HEK293 (cell line): ENCODE measurements around the gene RNF41.

ENCODE experiments used
- CTCF ChIA-PET: fragments of 350-600 bp; formaldehyde crosslinking; extraction: SDS; loops from one replicate; lab custom pipeline; 2021; ENCODE audit warnings: antibody characterized with exemption; lab: Yijun Ruan, JAX
- POLR2A ChIA-PET: fragments of 300-600 bp; formaldehyde crosslinking; extraction: SDS; loops from one replicate; lab custom pipeline; 2020; ENCODE audit warnings: antibody characterized with exemption, inconsistent platforms; lab: Yijun Ruan, JAX
- H3K27ac ChIP-seq: fragments of 200-500 bp; sonication (Bioruptor generic); 2 replicates; pipeline ENCODE4 v1.5.1; 2014; ENCODE audit warnings: low read depth, low read length, control low read depth, inconsistent platforms; ENCODE audit errors: extremely low read depth
- H3K36me3 ChIP-seq, 2 experiments: fragments of 200-500 bp in 1 of 2; sonication (Bioruptor generic) in 1 of 2; 1 replicate in 1 of 2; 2 replicates in 1 of 2; pipeline ENCODE4 v1.5.1; 2014 to 2017; ENCODE audit warnings: inconsistent platforms in 2 of 2, low read length in 2 of 2; ENCODE audit not compliant: control insufficient read depth in 2 of 2, insufficient read depth in 1 of 2
- H3K4me1 ChIP-seq: fragments of 200-500 bp; sonication (Bioruptor generic); 2 replicates; pipeline ENCODE4 v1.5.1; 2014; ENCODE audit warnings: mild to moderate bottlenecking, low read length, inconsistent platforms; ENCODE audit not compliant: control insufficient read depth, insufficient read depth
- H3K4me3 ChIP-seq: 2 replicates; pipeline ENCODE4 v1.5.1; 2011; ENCODE audit warnings: low read depth, mild to moderate bottlenecking, control low read depth, low read length, moderate library complexity
- H3K9me3 ChIP-seq: fragments of 200-500 bp; sonication (Bioruptor generic); 2 replicates; pipeline ENCODE4 v1.5.1; 2014; ENCODE audit warnings: low read depth, low read length, inconsistent platforms; ENCODE audit not compliant: control insufficient read depth, insufficient read depth
- FEZF1 ChIP-seq: fragments of 450-650 bp; formaldehyde crosslinking; IDR thresholded peaks from 2 replicates; pipeline ENCODE4 v1.5.1; 2016; ENCODE audit warnings: missing biosample characterization, missing genetic modification characterization
- OSR2 ChIP-seq: fragments of 450-650 bp; formaldehyde crosslinking; IDR thresholded peaks from 2 replicates; pipeline ENCODE4 v1.5.1; 2016; ENCODE audit warnings: missing biosample characterization, missing genetic modification characterization
- TCF7L2 ChIP-seq: IDR thresholded peaks from 2 replicates; pipeline ENCODE4 v1.6.1; 2011; ENCODE audit warnings: low read depth, mild to moderate bottlenecking, inconsistent platforms, low read length, moderate library complexity, borderline replicate concordance
- ZBTB7A ChIP-seq: fragments of 450-650 bp; formaldehyde crosslinking; IDR thresholded peaks from 2 replicates; pipeline ENCODE4 v1.5.1; 2016; ENCODE audit warnings: low read depth, missing biosample characterization, missing genetic modification characterization
- ZFHX2 ChIP-seq: fragments of 450-650 bp; formaldehyde crosslinking; conservative IDR thresholded peaks from 2 replicates; pipeline ENCODE4 v1.5.1; 2016; ENCODE audit warnings: missing biosample characterization, missing genetic modification characterization
- ZFP41 ChIP-seq: fragments of 450-650 bp; formaldehyde crosslinking; IDR thresholded peaks from 2 replicates; pipeline ENCODE4 v1.5.1; 2016; ENCODE audit warnings: missing biosample characterization, missing genetic modification characterization, borderline replicate concordance
- ZNF10 ChIP-seq: fragments of 450-650 bp; formaldehyde crosslinking; IDR thresholded peaks from 2 replicates; pipeline ENCODE4 v1.5.1; 2017; ENCODE audit warnings: missing biosample characterization, missing genetic modification characterization
- ZNF112 ChIP-seq: fragments of 450-650 bp; formaldehyde crosslinking; IDR thresholded peaks from 2 replicates; pipeline ENCODE4 v1.5.0; 2017; ENCODE audit warnings: missing biosample characterization, missing genetic modification characterization
- ZNF146 ChIP-seq: fragments of 450-650 bp; formaldehyde crosslinking; IDR thresholded peaks from 2 replicates; pipeline ENCODE4 v1.5.1; 2016; ENCODE audit warnings: missing biosample characterization, missing genetic modification characterization
- ZNF148 ChIP-seq: fragments of 450-650 bp; formaldehyde crosslinking; IDR thresholded peaks from 2 replicates; pipeline ENCODE4 v1.5.0; 2017; ENCODE audit warnings: missing biosample characterization, missing genetic modification characterization, borderline replicate concordance
- ZNF26 ChIP-seq: fragments of 450-650 bp; formaldehyde crosslinking; IDR thresholded peaks from 2 replicates; pipeline ENCODE4 v1.5.1; 2016; ENCODE audit warnings: missing biosample characterization, missing genetic modification characterization
- ZNF311 ChIP-seq: fragments of 450-650 bp; formaldehyde crosslinking; IDR thresholded peaks from 2 replicates; pipeline ENCODE4 v1.5.1; 2017; ENCODE audit warnings: missing biosample characterization, missing genetic modification characterization, borderline replicate concordance
- ZNF394 ChIP-seq: fragments of 450-650 bp; formaldehyde crosslinking; IDR thresholded peaks from 2 replicates; pipeline ENCODE4 v1.5.1; 2016; ENCODE audit warnings: missing biosample characterization, missing genetic modification characterization, mild to moderate bottlenecking, moderate library complexity, borderline replicate concordance
- ZNF423 ChIP-seq: fragments of 450-650 bp; formaldehyde crosslinking; IDR thresholded peaks from 2 replicates; pipeline ENCODE4 v1.5.1; 2016; ENCODE audit warnings: missing biosample characterization, missing genetic modification characterization
- ZNF473 ChIP-seq: fragments of 450-650 bp; formaldehyde crosslinking; IDR thresholded peaks from 2 replicates; pipeline ENCODE4 v1.5.1; 2017; ENCODE audit warnings: missing biosample characterization, missing genetic modification characterization
- ZNF529 ChIP-seq: fragments of 450-650 bp; formaldehyde crosslinking; IDR thresholded peaks from 2 replicates; pipeline ENCODE4 v1.5.1; 2017; ENCODE audit warnings: missing genetic modification characterization, missing biosample characterization; ENCODE audit not compliant: insufficient replicate concordance
- ZNF645 ChIP-seq: fragments of 450-650 bp; formaldehyde crosslinking; IDR thresholded peaks from 2 replicates; pipeline ENCODE4; 2016; ENCODE audit warnings: missing biosample characterization, missing genetic modification characterization
- ZNF701 ChIP-seq: fragments of 450-650 bp; formaldehyde crosslinking; IDR thresholded peaks from 2 replicates; pipeline ENCODE4 v1.5.1; 2016; ENCODE audit warnings: missing biosample characterization, missing genetic modification characterization
- ZXDB ChIP-seq: fragments of 450-650 bp; formaldehyde crosslinking; IDR thresholded peaks from 2 replicates; pipeline ENCODE4 v1.5.1; 2016; ENCODE audit warnings: missing biosample characterization, missing genetic modification characterization
- TF ChIP-seq, protein P1 (sequence below): fragments of 450-650 bp; IDR thresholded peaks from 2 replicates; pipeline ENCODE4 v1.5.1; 2018; ENCODE audit warnings: missing biosample characterization, missing genetic modification characterization
- TF ChIP-seq, protein P2 (sequence below): fragments of 450-650 bp; formaldehyde crosslinking; IDR thresholded peaks from 2 replicates; pipeline ENCODE4 v1.5.1; 2016; ENCODE audit warnings: missing biosample characterization, missing genetic modification characterization
- TF ChIP-seq, protein P3 (sequence below): fragments of 450-650 bp; formaldehyde crosslinking; IDR thresholded peaks from 2 replicates; pipeline ENCODE4 v1.5.1; 2017; ENCODE audit warnings: missing biosample characterization, missing genetic modification characterization
- TF ChIP-seq, protein P4 (sequence below): fragments of 450-650 bp; formaldehyde crosslinking; IDR thresholded peaks from 2 replicates; pipeline ENCODE4 v1.5.1; 2016; ENCODE audit warnings: missing biosample characterization, missing genetic modification characterization

Gene RNF41

DNA sequence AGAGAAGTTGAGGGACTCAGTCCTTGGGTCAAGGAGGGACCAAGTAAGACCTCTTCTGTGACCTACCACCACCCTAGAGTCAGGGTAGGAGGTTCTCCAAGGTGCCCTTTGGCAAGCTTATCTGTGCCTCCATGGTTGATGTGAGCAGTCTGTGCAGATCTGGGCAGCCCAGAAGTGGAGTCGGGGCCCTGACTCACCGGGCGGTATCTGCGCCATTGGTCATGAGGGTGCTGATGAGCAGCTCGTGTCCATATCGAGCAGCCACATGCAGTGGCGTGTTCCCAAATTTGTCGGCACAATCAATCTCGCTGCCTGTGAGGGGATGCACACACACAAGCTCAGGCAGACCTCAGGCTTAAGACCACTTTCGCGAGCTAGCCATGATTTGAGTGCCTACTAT, 31.4 kb upstream of the RNF41 start (continued):
- TF ChIP-seq, protein P1, sequence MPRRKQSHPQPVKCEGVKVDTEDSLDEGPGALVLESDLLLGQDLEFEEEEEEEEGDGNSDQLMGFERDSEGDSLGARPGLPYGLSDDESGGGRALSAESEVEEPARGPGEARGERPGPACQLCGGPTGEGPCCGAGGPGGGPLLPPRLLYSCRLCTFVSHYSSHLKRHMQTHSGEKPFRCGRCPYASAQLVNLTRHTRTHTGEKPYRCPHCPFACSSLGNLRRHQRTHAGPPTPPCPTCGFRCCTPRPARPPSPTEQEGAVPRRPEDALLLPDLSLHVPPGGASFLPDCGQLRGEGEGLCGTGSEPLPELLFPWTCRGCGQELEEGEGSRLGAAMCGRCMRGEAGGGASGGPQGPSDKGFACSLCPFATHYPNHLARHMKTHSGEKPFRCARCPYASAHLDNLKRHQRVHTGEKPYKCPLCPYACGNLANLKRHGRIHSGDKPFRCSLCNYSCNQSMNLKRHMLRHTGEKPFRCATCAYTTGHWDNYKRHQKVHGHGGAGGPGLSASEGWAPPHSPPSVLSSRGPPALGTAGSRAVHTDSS = no peak
- TF ChIP-seq TCF7L2 (no peak), FEZF1 (tag by site-specific recombination) (no peak), ZNF394 (tag by site-specific recombination) (no peak), ZNF26 (tag by site-specific recombination) (no peak), ZNF701 (no peak), ZNF10 (no peak), ZNF146 (tag by site-specific recombination) (no peak), ZNF645 (no peak), ZBTB7A (tag by site-specific recombination) (no peak), ZXDB (tag by site-specific recombination) (no peak), ZNF423 (no peak), ZFHX2 (tag by site-specific recombination) (no peak)
- TF ChIP-seq, protein P2, sequence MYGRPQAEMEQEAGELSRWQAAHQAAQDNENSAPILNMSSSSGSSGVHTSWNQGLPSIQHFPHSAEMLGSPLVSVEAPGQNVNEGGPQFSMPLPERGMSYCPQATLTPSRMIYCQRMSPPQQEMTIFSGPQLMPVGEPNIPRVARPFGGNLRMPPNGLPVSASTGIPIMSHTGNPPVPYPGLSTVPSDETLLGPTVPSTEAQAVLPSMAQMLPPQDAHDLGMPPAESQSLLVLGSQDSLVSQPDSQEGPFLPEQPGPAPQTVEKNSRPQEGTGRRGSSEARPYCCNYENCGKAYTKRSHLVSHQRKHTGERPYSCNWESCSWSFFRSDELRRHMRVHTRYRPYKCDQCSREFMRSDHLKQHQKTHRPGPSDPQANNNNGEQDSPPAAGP (tag by site-specific recombination) = no peak
- TF ChIP-seq, protein P3, sequence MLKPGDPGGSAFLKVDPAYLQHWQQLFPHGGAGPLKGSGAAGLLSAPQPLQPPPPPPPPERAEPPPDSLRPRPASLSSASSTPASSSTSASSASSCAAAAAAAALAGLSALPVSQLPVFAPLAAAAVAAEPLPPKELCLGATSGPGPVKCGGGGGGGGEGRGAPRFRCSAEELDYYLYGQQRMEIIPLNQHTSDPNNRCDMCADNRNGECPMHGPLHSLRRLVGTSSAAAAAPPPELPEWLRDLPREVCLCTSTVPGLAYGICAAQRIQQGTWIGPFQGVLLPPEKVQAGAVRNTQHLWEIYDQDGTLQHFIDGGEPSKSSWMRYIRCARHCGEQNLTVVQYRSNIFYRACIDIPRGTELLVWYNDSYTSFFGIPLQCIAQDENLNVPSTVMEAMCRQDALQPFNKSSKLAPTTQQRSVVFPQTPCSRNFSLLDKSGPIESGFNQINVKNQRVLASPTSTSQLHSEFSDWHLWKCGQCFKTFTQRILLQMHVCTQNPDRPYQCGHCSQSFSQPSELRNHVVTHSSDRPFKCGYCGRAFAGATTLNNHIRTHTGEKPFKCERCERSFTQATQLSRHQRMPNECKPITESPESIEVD = no peak

DNA sequence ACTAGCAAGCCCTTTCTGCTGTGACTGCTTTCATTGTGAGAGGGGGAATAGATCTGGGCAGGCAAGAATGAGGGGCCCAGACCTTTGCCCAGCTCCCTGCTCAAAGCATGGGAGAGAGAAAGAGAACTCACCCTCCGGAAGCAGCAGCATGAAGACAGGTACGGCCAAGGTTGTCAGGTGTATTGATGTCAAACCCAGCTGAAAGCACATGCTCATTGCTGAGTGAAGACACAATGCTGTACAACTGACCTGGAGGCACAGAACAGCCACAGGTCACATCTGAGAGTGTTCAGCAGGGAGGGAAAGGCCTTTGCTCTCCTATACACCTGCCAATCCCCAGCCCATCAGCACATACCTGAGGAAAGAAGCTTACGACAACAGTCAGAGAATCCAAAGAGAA, 30.9 kb upstream of the RNF41 start:
- CTCF ChIA-PET = interaction anchor here (0.6 to 1.4 kb wide), 4 partner anchors 14 to 223 kb away, joined by 3 to 5 read pairs (median 4); partner anchors contain the start of genes COQ10A and SPRYD4
- Histone ChIP-seq H3K4me3 (no peak overlapping the region), H3K36me3 (peaks cover 54 to 86% of the 10 kb centered on the region in 2 experiments), H3K4me1 (peaks cover 9% of the 10 kb centered on the region), H3K27ac (no peak overlapping the region), H3K9me3 (no peaks in the 10 kb centered on the region)
- POLR2A ChIA-PET = no interaction called here
- TF ChIP-seq ZNF529 (tag by site-specific recombination) (no peak), ZNF112 (tag by site-specific recombination) (no peak), ZNF473 (tag by site-specific recombination) (no peak), ZNF148 (tag by site-specific recombination) (no peak), ZFP41 (tag by site-specific recombination) (no peak), OSR2 (tag by site-specific recombination) (no peak), ZNF311 (tag by site-specific recombination) (no peak)
- TF ChIP-seq, protein P4, sequence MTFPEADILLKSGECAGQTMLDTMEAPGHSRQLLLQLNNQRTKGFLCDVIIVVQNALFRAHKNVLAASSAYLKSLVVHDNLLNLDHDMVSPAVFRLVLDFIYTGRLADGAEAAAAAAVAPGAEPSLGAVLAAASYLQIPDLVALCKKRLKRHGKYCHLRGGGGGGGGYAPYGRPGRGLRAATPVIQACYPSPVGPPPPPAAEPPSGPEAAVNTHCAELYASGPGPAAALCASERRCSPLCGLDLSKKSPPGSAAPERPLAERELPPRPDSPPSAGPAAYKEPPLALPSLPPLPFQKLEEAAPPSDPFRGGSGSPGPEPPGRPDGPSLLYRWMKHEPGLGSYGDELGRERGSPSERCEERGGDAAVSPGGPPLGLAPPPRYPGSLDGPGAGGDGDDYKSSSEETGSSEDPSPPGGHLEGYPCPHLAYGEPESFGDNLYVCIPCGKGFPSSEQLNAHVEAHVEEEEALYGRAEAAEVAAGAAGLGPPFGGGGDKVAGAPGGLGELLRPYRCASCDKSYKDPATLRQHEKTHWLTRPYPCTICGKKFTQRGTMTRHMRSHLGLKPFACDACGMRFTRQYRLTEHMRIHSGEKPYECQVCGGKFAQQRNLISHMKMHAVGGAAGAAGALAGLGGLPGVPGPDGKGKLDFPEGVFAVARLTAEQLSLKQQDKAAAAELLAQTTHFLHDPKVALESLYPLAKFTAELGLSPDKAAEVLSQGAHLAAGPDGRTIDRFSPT (tag by site-specific recombination) = no peak
